HL-60/S4 (cell line): Measurements from ENCODE around the gene NFKBIE.

ENCODE experiments used
- in situ Hi-C: fragments of 300-500 bp; cut with MboI; formaldehyde crosslinking; loops from 2 replicates; pipeline ENCODE4 v1.14.3; 2022; ENCODE audit warnings: low sequenced_read_pairs

Gene NFKBIE

DNA sequence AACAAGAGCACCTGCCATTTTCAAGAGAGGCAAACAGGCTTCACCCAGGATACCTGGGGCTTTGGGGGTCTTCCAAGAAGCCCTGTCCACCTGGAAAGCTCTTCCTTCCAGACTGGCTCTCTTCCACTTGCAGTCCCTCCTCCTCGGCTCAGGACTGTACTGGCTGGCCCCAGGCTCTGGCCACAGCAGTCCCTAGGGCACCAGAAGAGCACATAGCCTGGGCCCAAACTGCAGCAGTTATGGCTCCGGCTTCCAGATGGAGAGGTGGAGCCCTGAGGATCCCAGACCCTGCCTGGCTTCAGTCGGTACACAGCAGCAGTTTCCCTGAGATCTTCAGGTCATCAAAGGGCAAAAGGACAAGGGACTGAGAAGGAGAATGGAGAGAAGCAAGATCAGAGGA, 6.4 kb downstream of the NFKBIE start:
- in situ Hi-C loops, result no loop called here

DNA sequence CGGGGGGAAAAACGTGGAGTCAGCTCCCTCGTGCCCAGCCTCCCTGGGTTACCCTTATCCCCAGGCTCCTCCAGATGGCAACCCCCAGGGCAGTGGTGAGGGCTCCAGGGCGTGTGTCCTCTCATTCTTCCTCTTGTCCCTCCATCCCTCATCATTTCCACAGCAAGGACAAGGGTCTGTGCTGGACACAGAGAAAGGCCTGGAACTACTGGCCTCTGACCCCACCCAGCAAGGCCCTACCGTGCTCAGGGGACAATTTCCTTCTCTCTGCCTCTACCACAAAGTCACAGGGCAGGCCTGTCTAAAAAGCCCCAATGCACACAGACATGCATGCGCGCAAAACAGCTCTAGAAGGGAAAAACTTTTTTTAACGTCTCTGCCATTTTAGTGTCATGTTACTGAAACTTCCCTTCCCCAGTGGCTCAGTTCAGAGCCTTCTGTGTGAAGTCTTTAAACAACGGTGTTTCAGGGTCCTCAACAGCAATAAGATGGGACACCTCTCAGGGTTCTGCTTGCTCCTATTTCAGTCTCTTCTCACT, 7.0 kb downstream of the NFKBIE start:
- in situ Hi-C loops, result no loop called here

DNA sequence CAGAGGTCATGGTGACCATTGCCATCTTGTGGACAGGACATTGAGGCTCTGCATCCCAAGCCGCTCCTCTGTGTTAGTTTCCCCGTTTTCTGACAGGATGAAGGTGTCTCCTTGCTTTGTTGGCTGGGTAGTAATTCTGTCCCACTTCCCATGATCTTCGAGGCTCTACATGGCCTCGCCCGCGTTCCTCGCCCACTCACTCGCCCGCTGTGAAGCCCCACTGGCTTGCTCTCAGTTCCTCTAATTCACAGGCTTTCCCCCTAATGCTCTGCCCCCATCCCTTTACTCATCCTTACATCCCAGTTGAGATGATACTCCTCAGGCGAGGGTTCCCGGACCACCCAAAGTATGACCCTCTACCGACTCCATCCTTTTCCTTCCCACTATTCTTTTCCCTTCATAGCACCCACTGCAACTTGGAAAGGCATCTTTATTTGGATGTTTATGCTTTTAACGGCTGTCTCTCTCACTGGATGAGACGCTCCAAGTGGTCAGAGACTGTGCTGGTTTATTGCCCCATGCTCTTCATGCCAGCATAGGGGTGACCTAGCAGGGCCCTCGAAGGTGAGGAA, 7.5 kb downstream of the NFKBIE start:
- in situ Hi-C loops, result no loop called here

DNA sequence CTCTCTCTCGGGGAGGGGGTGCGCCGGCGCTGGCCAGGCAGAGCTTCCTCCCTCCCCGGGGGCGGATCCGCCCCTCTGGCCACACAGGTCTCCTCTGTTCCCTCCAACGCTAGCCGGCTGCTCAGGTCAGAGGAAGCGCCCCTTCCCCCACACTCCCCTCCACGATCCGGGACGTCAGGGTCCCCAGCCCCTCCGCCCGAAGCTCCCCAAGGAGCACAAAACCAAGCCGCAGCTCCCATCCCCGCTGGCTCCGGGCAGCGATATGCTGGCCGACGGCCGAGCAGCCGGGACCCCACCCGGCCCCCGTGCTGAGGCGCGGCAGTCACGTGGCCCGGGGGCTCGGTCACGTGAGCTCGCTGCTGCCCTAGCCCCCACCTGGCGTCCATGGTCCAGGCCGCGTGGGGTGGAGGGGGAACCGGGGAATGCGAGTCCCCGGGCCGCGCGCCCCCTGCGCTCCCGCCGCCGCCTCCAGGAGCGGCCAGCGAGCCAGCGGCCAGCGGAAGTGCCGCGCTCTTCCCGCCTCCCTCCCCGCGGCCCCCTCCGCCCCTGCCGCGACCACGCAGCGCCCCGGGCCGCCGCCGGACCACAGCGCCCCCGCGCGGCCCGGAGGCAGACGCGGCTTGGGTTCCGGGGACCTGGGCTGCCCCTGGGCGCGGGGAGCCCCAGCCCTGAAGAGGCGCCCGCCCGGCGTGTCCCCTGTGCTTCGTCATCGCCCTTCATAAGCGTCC, 8.2 kb downstream of the NFKBIE start, which contains the start of gene SLC35B2:
Gene SLC35B2, minus strand, starts transcription at position 504 of the 728 bp plus-strand sequence. Its CDS starts 118 bp downstream, at position 386.
- in situ Hi-C loops, result no loop called here

DNA sequence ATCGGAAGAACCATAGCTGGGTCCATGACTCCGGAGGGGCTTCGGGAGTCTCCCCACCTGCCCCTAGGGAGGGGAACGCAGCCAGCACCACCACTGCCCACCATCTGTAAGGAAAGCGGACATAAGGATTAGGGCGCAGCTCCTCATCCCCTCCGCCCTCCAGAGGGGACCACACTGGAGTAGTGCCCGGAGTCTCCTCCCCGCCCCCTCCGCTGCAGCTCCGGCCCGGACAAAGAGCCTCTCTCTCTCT, 8.7 kb downstream of the NFKBIE start:
- in situ Hi-C loops, result no loop called here

DNA sequence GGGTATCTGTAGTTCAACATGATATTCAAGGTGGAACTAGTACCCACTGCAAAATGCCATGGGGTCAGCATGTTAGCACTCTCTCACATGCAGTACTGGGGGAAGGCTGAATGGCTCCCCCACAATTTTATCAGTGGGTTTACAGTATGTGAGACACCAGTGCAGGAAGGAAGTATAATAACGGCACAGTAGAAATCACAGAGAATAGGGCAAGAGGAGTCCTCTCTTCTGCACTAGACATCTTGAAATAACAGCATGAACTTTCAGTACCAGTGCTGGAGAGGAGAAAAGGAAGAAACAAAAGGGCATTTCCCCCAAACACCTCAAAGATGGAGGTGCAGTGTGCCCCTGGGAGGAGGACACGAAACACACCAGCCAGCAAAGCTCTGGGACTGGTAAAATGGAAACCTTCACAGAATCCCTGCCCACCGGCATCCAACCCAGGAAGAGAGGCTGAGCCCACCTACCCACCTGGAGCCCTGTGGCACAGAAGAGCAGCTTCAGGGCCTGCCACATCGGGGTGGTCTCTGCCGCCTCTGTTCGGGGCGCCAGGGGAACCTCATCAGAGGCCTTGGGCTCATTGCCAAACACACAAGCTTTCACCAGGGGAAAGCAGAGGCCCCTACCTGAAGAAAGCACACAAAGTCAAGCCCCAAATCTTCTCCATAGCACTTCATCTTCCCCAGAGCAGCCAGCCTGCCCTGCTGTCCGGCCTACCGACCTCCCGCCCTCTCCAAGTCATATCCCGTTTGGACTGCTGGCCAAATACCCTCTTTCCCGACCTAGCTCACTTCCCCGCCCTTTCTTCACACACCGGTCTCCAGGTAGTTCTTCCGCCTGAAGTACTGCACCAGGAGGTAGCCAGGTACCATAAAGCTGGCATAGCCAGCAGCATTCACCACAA, 9.2 kb downstream of the NFKBIE start:
- in situ Hi-C loops, result no loop called here

DNA sequence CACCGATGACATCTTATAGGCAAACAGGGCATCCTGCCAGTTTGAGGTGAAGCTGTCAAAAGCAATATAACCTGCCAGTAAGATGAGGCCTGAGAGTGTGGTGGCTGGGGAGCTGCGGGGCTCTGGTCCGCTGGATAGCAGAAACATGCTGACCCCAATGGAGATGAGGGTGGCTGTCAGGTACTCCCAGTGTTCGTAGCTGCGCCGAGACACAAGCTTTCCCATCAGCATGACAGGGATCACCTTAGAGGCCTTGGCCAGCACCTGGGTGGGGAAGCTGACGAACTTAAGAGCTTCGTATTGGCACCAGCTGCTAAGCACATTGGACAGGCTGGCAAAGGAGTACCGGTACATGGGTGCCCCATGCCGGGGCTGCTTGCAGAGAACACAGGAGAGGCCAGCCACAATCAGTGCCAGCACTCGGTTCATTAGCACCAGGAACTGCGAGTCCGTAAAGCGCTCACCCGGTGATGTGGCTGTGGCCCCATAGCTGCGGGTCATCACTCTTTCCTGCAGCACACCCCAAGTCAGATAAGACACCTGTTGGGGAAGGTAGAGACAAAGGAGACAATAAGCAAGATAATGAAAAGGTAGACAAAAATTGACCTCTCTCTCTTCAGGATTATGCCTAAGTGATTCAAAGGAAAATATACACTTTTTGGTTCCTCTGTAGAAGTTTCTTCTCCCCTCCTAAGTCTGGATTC, 10.1 kb downstream of the NFKBIE start:
- in situ Hi-C loops, result no loop called here

DNA sequence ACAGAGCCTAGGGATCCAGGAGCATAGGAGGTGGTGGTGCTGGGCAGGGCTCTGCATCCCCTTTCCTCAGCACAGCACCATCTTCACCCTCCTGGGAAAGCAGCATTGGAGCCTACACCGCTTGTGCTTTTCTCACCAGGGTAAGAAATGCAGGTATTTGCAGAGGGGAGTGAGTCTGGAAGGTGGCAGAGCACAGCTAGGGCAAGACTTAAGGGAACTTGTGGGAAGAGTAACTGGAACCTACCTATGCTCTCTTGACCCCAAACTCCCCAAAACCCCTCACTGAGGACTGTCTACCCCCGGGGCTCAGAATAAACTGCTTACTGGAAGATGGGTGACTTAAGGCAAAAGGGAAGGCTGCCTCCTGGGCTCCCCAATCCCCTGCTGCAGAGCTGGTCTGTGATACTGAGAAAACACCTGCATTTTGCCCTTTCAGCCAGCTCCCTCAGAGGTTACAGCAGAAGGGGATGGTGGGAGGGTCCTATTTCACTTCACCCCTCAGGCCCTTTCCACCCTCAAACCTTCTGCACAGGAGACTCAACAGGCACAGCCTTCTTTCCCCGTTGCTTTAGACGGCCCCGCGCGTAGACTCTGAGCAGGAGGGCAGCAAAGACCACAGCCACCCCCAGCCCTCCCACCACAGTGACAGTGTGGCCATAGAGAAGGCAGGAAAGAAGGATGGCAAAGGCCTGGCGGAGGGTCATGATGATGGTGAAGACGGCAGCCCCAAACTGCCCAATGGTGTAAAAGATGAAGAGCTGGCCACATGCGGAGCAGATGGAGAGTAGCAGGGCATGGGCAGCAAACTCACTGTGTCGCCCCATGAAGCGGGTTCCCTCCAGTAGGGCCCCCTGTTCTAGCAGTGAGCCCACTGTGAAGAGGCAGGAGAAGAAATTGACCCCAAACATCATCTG, 10.9 kb downstream of the NFKBIE start:
- in situ Hi-C loops, result no loop called here

DNA sequence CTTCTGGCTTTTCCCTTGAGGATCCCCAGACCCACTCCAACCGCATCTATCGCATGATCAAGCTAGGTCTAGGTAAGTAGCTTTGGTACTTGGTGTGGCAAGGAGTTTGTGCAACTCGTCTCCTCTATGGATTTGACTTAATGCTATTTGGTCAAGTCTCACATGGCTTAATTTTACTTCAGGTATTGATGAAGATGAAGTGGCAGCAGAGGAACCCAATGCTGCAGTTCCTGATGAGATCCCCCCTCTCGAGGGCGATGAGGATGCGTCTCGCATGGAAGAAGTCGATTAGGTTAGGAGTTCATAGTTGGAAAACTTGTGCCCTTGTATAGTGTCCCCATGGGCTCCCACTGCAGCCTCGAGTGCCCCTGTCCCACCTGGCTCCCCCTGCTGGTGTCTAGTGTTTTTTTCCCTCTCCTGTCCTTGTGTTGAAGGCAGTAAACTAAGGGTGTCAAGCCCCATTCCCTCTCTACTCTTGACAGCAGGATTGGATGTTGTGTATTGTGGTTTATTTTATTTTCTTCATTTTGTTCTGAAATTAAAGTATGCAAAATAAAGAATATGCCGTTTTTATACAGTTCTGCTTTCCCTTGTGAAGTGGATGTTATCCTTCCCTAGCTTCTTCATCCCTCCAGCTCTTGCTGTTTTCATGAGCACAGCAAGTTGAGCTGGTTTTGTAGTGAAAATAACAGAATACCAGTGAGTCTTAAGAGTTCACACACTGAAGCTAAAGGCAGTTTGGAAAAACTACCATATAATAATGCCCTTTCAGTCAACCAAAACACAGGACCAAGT, 11.8 kb downstream of the NFKBIE start:
- in situ Hi-C loops, result no loop called here

DNA sequence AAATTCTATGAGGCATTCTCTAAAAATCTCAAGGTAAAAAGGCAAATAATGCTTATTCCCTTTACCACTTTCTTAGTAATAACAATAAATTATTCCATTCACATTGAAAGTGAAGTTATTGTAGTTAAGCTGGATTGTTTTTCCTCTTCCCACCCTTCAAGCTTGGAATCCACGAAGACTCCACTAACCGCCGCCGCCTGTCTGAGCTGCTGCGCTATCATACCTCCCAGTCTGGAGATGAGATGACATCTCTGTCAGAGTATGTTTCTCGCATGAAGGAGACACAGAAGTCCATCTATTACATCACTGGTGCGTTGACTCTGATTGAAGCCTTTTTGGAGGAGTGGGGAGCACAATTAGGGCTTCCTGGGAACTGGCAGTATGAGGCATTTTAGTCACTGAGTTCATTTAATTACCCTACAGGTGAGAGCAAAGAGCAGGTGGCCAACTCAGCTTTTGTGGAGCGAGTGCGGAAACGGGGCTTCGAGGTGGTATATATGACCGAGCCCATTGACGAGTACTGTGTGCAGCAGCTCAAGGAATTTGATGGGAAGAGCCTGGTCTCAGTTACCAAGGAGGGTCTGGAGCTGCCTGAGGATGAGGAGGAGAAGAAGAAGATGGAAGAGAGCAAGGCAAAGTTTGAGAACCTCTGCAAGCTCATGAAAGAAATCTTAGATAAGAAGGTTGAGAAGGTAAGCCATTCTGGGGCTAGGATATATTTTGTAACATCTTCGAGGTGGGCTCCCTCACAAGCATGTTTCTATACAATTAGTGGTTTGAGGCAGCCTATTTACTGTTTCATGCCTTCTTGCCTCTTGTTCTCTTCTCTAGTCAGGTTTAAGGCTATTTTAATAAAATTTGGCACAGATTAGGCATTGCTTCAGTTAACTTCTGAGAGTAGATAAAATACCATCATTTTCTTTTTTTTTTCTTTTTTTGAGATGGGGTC, 13.5 kb downstream of the NFKBIE start:
- in situ Hi-C loops, result no loop called here

DNA sequence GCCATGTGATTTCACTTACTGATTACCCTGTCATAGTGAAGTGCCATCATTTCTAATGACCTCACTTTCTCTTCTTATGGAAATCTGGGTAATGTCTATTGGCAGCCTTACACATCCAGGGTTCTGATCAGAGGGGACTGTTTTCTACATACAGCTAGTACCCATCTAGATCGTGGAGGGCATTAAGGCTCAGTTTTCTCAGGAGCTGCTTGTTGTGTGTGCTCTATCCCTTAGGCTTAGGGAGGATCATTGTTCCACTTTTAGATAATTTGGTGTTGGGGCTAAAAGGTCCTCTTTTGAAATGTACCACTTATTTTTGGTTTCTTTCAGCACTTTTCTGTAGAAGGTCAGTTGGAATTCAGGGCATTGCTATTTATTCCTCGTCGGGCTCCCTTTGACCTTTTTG, 14.6 kb downstream of the NFKBIE start:
- in situ Hi-C loops, result no loop called here

DNA sequence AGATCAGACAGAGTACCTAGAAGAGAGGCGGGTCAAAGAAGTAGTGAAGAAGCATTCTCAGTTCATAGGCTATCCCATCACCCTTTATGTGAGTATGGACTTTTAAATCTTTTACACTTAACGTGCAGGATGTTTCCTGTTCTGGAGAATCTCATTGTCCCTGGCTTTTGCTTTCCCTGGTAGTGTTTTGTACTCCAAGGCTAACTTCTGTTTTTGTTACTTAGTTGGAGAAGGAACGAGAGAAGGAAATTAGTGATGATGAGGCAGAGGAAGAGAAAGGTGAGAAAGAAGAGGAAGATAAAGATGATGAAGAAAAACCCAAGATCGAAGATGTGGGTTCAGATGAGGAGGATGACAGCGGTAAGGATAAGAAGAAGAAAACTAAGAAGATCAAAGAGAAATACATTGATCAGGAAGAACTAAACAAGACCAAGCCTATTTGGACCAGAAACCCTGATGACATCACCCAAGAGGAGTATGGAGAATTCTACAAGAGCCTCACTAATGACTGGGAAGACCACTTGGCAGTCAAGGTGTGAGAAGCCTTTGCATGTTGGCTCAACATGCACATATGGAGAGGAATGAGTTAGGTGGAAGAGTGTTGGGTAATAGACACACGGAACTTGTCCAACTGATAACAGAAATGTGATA, 15.2 kb downstream of the NFKBIE start:
- in situ Hi-C loops, result no loop called here

DNA sequence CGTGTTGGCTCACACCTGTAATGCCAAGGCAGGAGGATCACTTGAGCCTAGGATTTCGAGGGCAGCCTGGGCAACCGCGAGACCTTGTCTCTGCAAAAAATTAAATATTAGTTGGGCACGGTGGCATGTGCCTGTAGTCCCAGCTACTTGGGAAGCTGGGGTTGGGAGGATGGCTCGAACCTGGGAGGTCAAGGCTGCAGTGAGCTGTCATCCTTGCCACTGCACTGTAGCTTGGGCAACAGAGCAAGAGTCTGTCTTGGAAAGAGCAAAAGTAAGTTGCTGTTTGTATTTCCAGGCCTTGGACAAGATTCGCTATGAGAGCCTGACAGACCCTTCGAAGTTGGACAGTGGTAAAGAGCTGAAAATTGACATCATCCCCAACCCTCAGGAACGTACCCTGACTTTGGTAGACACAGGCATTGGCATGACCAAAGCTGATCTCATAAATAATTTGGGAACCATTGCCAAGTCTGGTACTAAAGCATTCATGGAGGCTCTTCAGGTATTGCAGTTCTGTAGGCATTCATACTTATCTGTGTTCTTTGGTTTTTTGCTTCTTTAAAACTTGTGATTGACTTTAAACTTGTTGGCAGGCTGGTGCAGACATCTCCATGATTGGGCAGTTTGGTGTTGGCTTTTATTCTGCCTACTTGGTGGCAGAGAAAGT, 16.1 kb downstream of the NFKBIE start:
- in situ Hi-C loops, result loop anchor here (5.0 kb wide), 1 partner anchor 77 kb away; no protein-coding TSS in a partner anchor

DNA sequence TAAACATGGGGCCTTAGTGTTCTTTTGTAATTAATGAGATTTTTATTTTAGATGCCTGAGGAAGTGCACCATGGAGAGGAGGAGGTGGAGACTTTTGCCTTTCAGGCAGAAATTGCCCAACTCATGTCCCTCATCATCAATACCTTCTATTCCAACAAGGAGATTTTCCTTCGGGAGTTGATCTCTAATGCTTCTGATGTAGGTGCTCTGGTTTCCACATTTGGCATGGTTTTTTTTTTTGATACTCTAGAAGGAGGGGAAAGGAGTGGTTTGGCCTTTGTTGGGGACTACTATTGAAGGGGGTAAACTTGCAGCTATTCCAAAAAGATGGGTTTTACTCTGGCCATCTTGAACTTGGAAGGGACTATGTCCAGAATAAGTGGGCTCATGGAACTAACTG, 16.8 kb downstream of the NFKBIE start:
- in situ Hi-C loops, result loop anchor here (5.0 kb wide), 1 partner anchor 76 kb away; no protein-coding TSS in a partner anchor

DNA sequence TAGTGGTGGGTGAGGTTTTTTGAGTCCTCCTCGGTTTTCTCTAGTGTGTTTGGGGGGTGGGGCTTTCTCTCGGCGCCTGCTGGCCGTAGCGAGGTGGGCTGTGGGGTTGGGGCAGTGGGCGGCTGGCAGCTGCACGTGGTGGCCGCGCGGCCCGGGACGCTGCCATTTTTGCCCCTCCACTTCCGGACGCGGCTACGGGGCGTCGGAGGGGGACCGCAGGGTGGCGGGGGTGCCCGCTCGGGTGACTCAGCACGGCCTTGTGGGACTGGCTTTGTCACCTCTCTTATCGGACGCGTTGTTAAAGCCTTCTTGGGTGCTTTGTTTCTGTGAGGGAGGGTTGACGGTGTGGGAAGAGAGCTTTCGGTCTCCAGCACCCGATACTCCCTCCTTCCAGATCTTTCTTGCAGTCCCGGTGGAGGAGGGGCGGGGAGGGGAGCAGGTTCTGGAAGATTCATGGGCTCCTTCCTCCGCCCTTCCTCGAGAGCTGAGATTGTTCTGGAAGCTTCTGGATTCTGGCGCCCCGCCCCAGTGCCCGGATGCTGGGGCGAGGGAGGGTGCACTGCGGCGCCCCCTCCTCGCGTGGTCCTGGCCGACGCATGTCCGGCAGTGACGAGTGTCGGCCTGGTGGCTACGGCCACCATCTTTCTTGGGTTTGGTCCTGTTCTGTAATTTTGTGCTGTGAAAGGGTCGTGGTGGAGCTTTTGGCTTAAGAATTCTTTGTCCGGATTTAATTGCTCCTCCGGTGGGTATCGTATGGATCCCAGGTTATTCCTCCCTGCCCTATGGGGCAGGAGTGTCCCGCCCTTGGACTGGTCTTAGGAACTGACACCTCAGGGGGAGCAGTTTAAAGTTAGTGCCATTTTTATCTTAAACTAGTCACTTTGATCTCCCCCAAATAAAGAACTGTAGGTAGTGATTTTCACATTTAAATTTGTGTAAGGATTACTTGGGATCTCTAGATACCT, 17.7 kb downstream of the NFKBIE start:
- in situ Hi-C loops, result loop anchor here (5.0 kb wide), 1 partner anchor 75 kb away; no protein-coding TSS in a partner anchor
